SHP77 (cell line): Measurements from ENCODE around the gene TNFRSF4.
A peak's percentile ranks its signal among the peaks of the same experiment; 100 is the strongest.

ENCODE experiments used
- DNase-seq, 2 experiments: peaks; one replicate each; lab custom pipeline; 2025; lab: John Stamatoyannopoulos, UW

Gene TNFRSF4

GRCh38 chr1:1232796-1233566, 19.0 kb upstream of the TNFRSF4 start:
- no peak for DNase-seq

GRCh38 chr1:1232208-1232795, 18.3 kb upstream of the TNFRSF4 start, which contains the start of gene B3GALT6:
B3GALT6 (plus strand) TSS chr1:1232237; CDS start chr1:1232279, 42 bp downstream.
- no peak for DNase-seq

- DNase-seq: peak; percentile 88 to 95
Observed at GRCh38 chr1:1231400-1232207, 17.7 kb upstream of the TNFRSF4 start, which contains the start of gene SDF4. SDF4 (minus strand) TSS chr1:1232001; CDS start chr1:1228772, 3,229 bp downstream.

- no peak for DNase-seq
Observed at GRCh38 chr1:1230656-1231399, 16.9 kb upstream of the TNFRSF4 start.

GRCh38 chr1:1229770-1230169, 15.8 kb upstream of the TNFRSF4 start:
- DNase-seq: no peak

- DNase-seq: no peak
Observed at GRCh38 chr1:1228596-1229321, 14.8 kb upstream of the TNFRSF4 start.

- DNase-seq: no peak
Observed at GRCh38 chr1:1228187-1228586, 14.2 kb upstream of the TNFRSF4 start.

GRCh38 chr1:1227386-1227785, 13.4 kb upstream of the TNFRSF4 start:
- no peak for DNase-seq

- no peak for DNase-seq
Observed at GRCh38 chr1:1226566-1227362, 12.8 kb upstream of the TNFRSF4 start.

- no peak for DNase-seq
Observed at GRCh38 chr1:1225913-1226312, 12.0 kb upstream of the TNFRSF4 start.

- no peak for DNase-seq
Observed at GRCh38 chr1:1225238-1225845, 11.4 kb upstream of the TNFRSF4 start.

GRCh38 chr1:1223891-1224290, 9.9 kb upstream of the TNFRSF4 start:
- DNase-seq: no peak

GRCh38 chr1:1223321-1223720, 9.4 kb upstream of the TNFRSF4 start:
- DNase-seq: no peak

GRCh38 chr1:1222575-1223225, 8.7 kb upstream of the TNFRSF4 start:
- DNase-seq: no peak

GRCh38 chr1:1221887-1222574, 8.1 kb upstream of the TNFRSF4 start:
- DNase-seq: no peak

- DNase-seq: no peak
Observed at GRCh38 chr1:1220197-1220596, 6.2 kb upstream of the TNFRSF4 start.

GRCh38 chr1:1219341-1219740, 5.4 kb upstream of the TNFRSF4 start:
- no peak for DNase-seq

- no peak for DNase-seq
Observed at GRCh38 chr1:1218524-1219200, 4.7 kb upstream of the TNFRSF4 start.
